Stimulated activated CD8-positive, alpha-beta memory T cell treated with anti-CD3 and anti-CD28 coated beads, Interleukin-12 subunit alpha, Interleukin-12 subunit beta, amount 100 ng/mL, for 24 hours (primary cell): ENCODE measurements around the gene DHRS4L2.
"Not testable (repeated sequence)": the region's sequence is repeated elsewhere in the genome, so short reads cannot be mapped to it uniquely, and the experiment has no call there.

ENCODE experiments used
- DNase-seq: peaks from one replicate; pipeline ENCODE4 v3.0.0-alpha.2; 2020; ENCODE audit errors: extremely low read depth

DHRS4L2 gene

GRCh38 chr14:24018978-24019377 is 30.2 kb downstream of the DHRS4L2 start:
- not testable (repeated sequence) for DNase-seq

GRCh38 chr14:24019944-24020343 is 31.2 kb downstream of the DHRS4L2 start:
- not testable (repeated sequence) for DNase-seq

GRCh38 chr14:24020520-24020919 is 31.8 kb downstream of the DHRS4L2 start:
- DNase-seq, result not testable (repeated sequence)

- DNase-seq, result not testable (repeated sequence)
Measured at GRCh38 chr14:24024939-24025418, 36.2 kb downstream of the DHRS4L2 start.

DNA sequence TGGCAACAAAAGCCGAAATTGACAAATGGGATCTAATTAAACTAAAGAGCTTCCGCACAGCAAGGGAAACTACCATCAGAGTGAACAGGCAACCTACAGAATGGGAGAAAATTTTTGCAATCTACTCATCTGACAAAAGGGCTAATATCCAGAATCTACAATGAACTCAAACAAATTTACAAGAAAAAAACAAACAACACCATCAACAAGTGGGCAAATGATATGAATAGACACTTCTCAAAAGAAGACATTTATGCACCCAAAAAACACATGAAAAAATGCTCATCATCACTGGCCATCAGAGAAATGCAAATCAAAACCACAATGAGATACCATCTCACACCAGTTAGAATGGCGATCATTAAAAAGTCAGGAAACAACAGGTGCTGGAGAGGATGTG is 41.0 kb downstream of the DHRS4L2 start:
- not testable (repeated sequence) for DNase-seq

DNA sequence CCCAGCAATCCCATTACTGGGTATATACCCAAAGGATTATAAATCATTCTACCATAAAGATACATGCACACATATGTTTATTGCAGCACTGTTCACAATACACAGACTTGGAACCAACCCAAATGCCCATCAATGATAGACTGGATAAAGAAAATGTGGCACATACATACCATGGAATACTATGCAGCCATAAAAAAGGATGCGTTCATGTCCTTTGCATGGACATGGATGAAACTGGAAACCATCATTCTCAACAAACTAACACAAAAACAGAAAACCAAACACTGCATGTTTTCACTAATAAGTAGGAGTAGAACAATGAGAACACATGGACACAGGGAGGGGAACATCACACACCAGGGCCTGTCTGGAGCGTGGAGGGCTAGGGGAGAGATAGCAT is 42.6 kb downstream of the DHRS4L2 start:
- not testable (repeated sequence) for DNase-seq

DNA sequence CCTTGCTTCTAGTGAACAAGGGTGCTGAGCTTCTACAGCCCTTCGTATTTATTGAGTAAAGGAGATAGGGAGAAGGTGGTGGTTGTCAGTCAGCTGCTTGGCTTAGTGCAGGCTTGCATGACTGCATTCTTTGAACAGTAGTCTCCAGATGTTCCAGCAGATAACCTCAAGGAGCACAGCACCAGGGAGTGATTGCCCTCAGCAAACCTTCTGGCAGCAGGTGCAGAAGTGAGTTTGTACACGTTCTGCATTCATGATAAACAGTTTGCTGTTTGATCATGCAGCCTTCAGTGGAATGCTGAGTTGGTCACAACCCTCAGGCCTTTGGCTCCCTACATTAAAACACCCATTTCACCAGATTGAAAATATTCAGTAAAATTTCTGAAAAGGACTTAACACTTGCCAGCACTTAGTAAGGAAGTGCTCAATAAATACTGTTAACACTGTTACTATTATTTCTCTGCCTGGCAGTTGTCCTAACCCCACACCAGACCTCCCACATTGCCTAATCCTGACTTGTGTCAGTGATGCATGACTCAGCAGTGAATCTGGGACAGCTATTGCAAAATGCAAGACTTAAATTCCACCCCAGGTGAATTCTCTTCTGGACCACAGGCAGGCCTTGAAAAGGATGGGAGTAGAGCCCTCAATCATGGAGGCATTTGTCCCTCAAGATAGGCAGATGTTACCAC is 44.1 kb downstream of the DHRS4L2 start:
- DNase-seq, result no peak

DNA sequence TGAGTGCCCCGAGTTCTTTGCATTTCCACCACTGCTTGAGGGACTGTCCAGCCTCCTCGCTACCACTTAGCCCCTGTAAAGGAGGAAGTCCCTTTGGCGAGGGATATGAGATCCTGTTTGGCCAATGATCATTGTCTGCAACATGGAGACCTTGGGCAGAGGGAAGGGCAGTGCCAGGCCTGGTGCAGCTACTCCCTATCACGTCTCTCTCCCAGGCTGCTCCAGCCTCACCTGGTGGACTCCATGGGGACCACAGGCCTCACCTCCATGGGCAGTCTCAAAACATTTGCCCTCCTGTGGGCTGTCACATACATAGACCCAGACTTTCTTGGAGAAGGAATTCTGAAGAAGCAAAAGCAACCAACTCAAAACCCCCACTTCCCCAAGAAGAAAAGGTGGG is 47.0 kb downstream of the DHRS4L2 start:
- DNase-seq, result not testable (repeated sequence)

GRCh38 chr14:24036169-24036962 is 47.6 kb downstream of the DHRS4L2 start:
- no peak for DNase-seq

- not testable (repeated sequence) for DNase-seq
Measured at GRCh38 chr14:24036963-24037657, 48.4 kb downstream of the DHRS4L2 start.

DNA sequence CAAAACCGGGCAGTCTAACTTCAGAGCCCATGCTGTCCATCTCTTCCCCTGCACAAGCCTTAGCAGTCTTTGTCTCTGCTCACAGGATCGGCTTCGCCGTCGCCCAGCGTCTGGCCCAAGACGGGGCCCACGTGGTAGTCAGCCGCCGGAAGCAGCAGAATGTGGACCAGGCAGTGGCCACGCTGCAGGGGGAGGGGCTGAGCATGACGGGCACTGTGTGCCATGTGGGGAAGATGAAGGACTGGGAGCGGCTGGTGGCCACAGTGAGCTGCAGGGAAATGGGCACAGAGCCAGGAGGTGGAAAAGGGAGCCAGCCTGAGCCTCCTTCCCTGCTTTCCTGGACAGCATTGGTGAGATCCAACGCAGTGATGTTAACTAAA is 48.9 kb downstream of the DHRS4L2 start:
- no peak for DNase-seq

- no peak for DNase-seq
Measured at GRCh38 chr14:24038686-24039085, 50.0 kb downstream of the DHRS4L2 start.

GRCh38 chr14:24040692-24041091 is 52.0 kb downstream of the DHRS4L2 start:
- no peak for DNase-seq

GRCh38 chr14:24042746-24043145 is 54.0 kb downstream of the DHRS4L2 start:
- no peak for DNase-seq

DNA sequence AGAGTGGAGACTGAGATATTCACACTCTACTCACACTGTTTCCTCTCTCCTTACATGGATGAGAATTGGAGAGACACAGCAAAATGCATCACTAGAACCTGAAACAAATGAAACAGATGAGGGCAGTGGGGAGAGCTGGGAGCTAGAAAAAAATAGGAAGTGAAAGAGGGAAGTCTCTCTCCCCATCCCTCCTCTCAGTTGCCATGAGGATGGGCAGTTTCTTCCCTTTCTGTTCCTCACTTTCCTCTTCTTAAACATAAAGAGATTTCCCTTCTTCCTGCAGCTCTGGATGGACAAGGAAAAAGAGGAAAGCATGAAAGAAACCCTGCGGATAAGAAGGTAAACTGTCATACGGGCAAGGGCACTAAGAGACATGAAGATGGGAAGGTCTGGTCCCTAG is 60.3 kb downstream of the DHRS4L2 start:
- DNase-seq, result not testable (repeated sequence)

GRCh38 chr14:24050753-24051152 is 62.0 kb downstream of the DHRS4L2 start:
- DNase-seq, result not testable (repeated sequence)

GRCh38 chr14:24051176-24051788 is 62.6 kb downstream of the DHRS4L2 start:
- DNase-seq, result no peak

GRCh38 chr14:24051789-24052655 is 63.3 kb downstream of the DHRS4L2 start, which contains the start of gene CARMIL3:
Gene CARMIL3 (plus strand): TSS chr14:24052009. CDS start chr14:24052154, 145 bp downstream.
- DNase-seq, result no peak

DNA sequence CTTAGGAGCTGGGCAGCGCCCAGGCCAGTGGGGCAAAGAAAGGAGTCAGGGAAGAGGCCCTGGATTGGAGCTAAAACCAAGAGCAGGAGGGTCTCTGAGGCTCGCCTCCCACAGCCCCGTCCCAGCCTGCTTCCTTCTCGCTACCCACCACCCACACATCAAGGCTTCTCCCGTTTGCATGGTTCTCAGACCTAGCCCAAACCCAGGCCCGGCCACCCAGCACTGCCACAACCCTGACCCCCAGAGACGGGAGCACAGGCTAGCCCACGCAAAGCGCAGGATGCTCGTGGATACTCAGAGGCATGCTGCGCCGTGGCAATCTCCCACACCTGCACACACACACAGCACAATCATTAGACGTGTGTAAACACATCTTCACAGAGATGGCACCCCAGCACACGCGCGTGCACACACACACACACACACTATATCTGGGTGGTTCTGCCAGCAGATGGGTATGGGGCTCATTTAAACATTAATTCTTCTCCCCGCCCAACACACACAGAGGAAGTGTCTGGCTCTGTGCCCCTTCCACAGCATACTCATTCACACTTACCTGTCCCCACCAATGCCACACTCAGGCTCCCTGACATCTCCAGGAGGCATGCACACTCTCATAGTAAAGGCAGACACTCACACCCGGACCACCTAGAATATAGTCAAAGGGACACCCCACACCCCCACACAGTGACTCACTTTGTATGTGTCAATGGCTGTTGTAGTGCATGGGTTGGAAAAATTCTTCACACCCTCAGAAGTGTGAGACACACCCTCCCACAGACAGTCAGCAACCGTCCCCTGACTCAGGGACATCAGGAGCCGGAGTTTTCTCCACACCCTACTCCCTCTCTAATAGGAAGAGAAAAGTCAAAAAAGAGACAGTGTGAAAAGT is 64.2 kb downstream of the DHRS4L2 start:
- DNase-seq, result peak; percentile 59
